ENCODE measurements around the gene ENAH.
A peak's percentile ranks its signal among the peaks of the same experiment; 100 is the strongest.

ENAH gene

DNA sequence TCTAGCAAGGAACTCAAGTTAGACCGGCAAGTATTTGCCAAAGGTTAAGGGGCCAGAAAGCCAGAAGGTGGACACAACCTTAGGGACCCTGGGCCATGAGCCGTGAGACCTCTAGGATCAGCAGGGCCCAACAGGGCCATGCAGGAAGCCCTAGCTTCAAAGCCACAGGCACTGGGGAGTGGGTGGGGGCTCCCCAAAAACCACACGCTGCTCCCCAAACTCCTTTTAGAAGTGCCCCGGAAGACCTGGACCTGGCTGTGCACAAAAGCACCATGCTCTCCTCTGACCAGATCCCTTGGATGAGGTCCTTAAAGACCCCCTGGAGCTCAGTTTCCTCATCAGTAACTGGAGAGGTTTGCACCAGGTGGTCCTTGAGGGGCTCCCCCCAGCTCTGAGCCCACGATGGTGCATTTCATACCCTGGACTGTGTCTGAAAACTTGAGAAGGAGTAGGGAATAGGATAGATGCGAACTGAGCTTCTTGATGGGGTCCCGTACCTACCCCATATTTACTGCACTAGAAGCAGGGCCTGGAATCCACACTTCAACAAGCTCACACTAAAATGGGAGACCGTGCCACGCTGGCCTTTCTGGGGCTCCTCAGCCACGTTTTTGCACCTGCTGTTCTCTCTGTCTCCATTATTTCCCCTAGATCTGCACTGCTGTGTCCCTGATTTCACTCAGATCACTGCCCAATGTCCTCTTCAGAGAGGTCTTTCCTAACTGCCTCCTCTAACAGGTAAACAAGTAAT, 184.5 kb downstream of the ENAH start:
- peak; percentile 34 for DNase-seq

DNA sequence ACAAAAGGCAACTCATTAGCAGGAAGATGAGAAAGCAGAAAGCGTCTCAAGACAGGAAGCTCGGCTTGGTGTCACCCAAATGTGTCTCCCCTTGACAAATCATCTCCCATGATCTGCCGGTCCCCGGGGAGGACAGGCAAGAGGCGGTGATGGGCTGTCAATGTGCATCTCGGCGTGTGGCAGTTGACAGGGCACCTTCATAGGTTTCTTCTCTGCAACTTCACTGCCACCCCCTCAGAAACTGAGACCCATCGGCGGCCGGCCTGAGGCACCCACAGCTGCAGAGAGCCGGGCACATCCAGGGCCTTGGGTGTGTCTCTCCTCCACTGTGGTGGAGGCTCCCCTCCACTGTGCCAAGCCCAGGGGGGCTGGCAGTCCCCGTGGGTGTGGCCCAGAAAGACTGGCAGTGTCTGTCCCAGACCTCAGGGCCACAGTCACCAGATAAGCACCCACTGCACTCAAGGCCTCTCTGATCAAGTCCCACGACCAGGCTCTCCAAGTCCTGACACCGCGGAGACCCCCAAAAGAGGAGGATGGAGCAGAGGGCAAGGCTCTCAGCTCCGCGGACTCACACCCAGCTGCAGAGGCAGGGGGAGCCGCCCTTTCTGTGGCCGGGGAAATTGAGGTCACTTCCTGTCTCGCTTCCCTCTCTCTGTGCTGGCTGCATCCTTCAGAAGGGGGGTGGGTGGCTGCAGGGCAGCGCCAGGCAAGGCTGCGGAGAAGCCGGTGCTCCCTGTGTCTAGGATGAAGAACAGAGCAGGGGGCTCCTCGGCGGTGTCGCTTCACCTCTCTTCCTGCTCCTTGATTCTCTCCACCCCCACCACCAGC, 185.5 kb downstream of the ENAH start:
- peak; percentile 91 for DNase-seq

- no peak for DNase-seq
Measured at GRCh38 chr1:225466848-225467192, 186.1 kb downstream of the ENAH start.

DNA sequence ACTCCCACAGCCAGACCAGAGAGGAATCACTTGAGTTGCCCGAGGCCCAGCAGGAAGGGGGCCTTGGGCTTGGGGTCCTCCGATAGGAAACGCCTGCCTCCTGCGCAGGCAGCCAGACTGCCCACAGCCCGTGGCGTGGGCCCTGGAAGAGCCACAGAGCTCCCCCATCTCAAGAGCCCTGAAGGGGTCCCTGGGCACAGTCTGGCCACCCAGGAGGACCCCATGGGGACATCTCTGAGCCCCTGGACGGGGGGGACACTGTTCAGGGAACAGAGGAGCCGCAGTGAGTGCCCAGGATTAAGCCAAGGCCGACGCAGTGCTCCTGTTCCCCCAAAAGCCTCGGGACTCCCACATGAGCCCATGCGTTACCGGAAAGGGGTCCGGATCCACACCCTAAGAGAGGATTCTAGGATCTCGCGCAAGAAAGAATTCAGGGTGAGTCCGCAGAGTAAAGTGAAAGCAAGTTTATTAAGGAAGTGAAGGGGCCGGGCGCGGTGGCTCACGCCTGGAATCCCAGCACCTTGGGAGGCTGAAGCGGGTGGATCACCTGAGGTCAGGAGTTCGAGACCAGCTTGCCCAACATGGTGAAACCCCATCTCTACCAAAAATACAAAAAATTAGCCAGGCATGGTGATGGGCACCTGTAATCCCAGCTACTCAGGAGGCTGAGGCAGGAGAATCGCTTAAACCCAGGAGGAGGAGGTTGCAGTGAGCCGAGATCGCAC, 187.0 kb downstream of the ENAH start:
- no peak for DNase-seq

DNA sequence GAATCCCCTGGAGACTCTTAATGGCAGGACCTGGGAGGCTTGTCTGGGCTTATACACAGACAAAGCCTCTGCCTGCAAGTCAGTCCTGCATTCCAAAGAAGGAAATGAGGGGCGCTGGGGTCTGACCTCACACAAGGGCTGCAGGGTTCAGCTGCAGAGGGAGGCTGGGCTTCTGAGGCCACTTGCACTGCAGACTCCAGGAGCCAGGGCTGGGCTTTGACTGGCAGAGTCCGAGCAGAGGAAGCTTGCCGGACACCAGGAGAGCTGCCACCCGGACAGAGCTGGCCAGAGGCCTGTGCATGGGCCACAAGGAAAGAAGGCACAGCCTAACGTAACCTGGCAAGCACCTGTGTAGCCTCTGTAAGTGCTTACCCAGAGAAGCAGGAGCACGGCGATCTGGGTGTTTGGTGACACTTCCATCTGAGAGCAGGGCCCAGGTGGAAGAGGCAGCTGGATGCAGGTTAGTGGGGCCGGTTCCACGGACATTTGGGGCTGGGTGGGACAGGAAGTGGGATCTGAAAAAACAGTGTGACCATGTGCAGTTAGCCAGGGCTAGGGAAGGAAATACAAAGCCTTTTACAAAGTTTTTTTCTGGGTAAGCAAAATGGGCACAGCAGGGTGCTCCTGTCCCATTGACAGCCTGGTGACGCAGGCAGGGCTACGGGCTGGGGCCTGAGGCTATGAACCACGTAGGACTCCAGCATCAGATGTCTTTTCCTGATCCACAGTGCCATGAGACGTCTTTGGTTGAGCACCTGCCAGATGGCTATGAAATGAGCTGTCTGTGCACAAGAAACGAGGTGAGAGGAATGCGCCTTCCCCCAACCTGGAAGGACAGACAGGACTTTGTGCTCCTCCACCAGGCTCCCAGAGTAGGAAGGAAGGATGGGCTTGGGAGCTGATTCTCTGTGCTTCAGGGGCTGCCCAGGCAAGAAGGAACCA, 187.8 kb downstream of the ENAH start:
- DNase-seq = no peak

GRCh38 chr1:225462714-225463574, 190.0 kb downstream of the ENAH start:
- DNase-seq = no peak

- no peak for DNase-seq
Measured at GRCh38 chr1:225462429-225462713, 190.6 kb downstream of the ENAH start.

GRCh38 chr1:225461533-225462428, 191.1 kb downstream of the ENAH start:
- DNase-seq = no peak

GRCh38 chr1:225460737-225461532, 192.0 kb downstream of the ENAH start:
- DNase-seq = peak; percentile 67

- no peak for DNase-seq
Measured at GRCh38 chr1:225460021-225460736, 192.7 kb downstream of the ENAH start.

GRCh38 chr1:225458222-225458631, 194.7 kb downstream of the ENAH start:
- DNase-seq = no peak

- peak; percentile 79 for DNase-seq
Measured at GRCh38 chr1:225454733-225455132, 198.2 kb downstream of the ENAH start.

GRCh38 chr1:225453797-225454648, 198.9 kb downstream of the ENAH start:
- DNase-seq = peak; percentile 53

DNA sequence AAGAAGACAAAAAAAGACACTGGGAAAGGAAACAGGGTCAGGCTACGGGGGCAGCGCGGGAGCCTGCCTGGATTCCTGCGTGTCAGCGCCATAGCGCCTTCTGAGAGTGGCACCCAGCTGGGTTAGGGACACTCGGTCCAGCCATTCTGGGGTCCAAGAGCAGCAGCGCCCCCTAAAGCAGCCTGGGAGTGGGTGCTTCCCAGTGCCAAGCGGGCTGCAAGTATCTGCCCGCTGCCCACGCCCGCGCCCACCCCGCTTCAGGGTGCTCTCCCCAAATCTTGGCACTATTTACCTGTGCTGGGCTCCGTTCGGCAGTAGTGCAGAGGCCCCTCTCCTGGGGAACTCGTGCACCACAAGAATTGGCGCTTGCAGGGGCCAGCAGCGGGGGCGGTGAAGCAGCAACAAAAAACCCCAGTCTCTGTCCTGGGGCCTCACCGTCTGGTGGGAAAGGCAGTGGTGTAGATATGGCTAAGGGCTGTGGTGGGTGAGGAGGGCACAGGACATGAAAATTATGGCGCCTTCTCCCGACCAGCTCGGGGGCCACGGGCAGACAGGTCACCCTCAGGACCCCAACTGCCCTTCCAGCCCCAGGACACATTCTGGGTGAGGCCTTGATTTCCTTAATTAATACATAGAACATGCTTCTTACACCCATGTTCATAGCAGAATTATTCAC, 200.9 kb downstream of the ENAH start:
- DNase-seq = no peak

DNA sequence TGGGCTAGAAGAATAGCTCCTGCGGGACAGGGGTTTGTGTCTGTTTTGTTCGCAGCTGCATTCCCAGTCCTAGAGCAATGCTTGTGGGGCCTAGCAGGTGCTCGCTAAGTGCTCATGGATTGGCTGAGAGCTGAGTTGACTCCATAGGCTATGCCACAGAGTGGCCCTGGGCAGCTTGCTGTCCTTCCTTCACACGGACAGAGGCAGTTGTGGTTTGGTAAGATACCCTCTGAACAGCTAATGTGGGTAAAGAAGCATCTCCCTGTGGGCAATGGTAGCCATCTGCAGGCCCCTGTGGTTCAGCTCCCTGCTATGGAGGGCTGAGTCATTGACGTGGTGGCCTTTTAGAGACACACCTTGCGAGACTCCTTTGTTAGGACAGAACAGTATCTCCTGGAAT, 201.6 kb downstream of the ENAH start:
- DNase-seq = no peak

- DNase-seq = no peak
Measured at GRCh38 chr1:225450491-225451191, 202.3 kb downstream of the ENAH start.

- no peak for DNase-seq
Measured at GRCh38 chr1:225449774-225450173, 203.1 kb downstream of the ENAH start.
